Muscle layer of duodenum (tissue), 2 donors: ENCODE data around the gene RASA3.
"Not testable (repeated sequence)": the region's sequence is repeated elsewhere in the genome, so short reads cannot be mapped to it uniquely, and the experiment has no call there.

ENCODE experiments used
- H3K27ac ChIP-seq: one replicate; pipeline ENCODE4 v1.7.0; 2013; ENCODE audit warnings: mild to moderate bottlenecking, low read length
- H3K27me3 ChIP-seq: one replicate; pipeline ENCODE4 v1.7.0; 2013; ENCODE audit warnings: low read depth, mild to moderate bottlenecking, control low read depth, low read length
- H3K36me3 ChIP-seq, 2 donors: one replicate each; pipeline ENCODE4 v1.7.0; 2013; ENCODE audit warnings: low read length in 2 of 2, control low read depth in 1 of 2, mild to moderate bottlenecking in 1 of 2; ENCODE audit not compliant: insufficient read depth in 2 of 2, control insufficient read depth in 1 of 2
- H3K4me1 ChIP-seq, 2 donors: one replicate each; pipeline ENCODE4 v1.7.0; 2013; ENCODE audit warnings: low read length in 2 of 2, mild to moderate bottlenecking in 2 of 2, control low read depth in 1 of 2, moderate library complexity in 1 of 2; ENCODE audit not compliant: insufficient read depth in 2 of 2, control insufficient read depth in 1 of 2
- H3K4me3 ChIP-seq, 2 donors: one replicate each; pipeline ENCODE4 v1.7.0; 2013; ENCODE audit warnings: low read length in 2 of 2, low read depth in 1 of 2, mild to moderate bottlenecking in 1 of 2
- H3K9me3 ChIP-seq, 2 donors: one replicate each; pipeline ENCODE4 v1.7.0; 2013; ENCODE audit warnings: low read length in 2 of 2, control low read depth in 1 of 2, mild to moderate bottlenecking in 1 of 2; ENCODE audit not compliant: control insufficient read depth in 1 of 2
- donor health status: healthy.

The RASA3 gene, protein sequence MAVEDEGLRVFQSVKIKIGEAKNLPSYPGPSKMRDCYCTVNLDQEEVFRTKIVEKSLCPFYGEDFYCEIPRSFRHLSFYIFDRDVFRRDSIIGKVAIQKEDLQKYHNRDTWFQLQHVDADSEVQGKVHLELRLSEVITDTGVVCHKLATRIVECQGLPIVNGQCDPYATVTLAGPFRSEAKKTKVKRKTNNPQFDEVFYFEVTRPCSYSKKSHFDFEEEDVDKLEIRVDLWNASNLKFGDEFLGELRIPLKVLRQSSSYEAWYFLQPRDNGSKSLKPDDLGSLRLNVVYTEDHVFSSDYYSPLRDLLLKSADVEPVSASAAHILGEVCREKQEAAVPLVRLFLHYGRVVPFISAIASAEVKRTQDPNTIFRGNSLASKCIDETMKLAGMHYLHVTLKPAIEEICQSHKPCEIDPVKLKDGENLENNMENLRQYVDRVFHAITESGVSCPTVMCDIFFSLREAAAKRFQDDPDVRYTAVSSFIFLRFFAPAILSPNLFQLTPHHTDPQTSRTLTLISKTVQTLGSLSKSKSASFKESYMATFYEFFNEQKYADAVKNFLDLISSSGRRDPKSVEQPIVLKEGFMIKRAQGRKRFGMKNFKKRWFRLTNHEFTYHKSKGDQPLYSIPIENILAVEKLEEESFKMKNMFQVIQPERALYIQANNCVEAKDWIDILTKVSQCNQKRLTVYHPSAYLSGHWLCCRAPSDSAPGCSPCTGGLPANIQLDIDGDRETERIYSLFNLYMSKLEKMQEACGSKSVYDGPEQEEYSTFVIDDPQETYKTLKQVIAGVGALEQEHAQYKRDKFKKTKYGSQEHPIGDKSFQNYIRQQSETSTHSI

DNA sequence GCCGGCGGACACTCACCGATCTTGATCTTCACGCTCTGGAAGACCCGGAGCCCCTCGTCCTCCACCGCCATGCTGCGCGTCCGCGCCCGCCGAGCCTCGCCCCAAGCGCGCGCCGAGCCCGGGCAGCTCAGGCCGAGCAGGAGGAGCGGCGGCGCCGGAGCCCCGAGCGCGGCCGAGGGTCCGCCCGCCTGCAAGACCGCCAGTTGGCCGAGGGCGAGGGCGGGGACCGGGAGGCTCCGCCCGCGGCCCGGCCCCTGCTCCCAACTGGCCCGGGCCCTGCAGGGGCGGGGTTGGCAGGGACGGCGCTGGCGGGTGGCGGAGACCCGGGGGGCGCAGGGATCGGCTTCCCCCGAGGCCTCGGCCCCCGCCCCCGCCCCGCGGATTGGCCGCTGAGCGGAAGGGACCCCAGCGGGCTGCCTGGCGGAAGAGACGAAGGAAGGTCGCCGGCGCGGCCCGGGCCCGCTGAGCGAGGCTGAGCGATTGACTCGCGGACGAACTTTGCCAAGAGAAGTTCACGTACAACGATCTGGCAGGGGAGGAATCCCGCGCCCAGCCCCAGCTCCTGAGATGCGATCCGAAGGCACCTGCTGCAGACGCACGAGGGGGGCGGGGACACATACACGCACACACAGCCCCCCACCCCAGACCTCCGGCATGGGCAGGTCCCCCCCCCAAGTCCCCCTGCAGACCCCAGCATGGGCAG lies at the start of gene RASA3:
Gene RASA3 (minus strand): TSS at position 205 of the 703 bp plus-strand sequence. CDS start 134 bp downstream, at position 71.
- Histone ChIP-seq H3K4me1 (peaks cover 0 to 28% of the 10 kb centered on the region in 2 donors), H3K27me3 (no peaks in the 10 kb centered on the region), H3K27ac (peak within 1 kb of the TSS; percentile 86), H3K4me3 (peak within 1 kb of the TSS; percentile 75 to 98), H3K36me3 (no peaks in the 10 kb centered on the region), H3K9me3 (no peaks in the 10 kb centered on the region)

DNA sequence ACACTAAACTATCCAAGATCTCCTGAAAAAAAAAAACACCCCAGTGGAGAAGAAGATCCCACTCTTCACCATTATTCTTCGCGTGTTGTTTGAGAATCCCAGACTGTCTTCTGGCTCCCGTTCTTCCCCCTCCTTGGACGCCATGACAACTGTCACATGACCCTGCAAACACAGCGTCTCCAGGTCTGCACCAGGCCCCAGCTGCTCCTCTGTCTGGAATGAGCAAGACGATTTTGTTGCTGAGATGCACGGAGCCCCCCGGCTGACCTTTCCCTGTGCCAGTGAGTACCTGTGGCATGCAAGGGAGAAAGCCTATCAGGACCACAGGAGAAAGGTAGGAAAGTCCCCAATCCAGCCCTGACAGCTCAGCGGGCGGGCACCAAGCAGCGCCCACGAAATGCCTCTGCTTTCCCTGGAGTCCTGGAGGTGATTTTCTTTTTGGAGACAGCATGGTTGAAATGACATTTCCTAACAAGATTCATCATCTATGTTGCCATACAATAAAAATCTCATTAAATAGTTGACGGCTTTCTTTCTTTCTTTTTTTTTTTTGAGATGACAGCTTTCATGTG lies 46.8 kb upstream of the RASA3 start, which contains the start of gene CFAP97D2:
Gene CFAP97D2 (plus strand): TSS at position 171 of the 572 bp plus-strand sequence. CDS start 74 bp downstream, at position 245.
- Histone ChIP-seq H3K27me3 (no peaks in the 10 kb centered on the region), H3K4me1 (peaks cover 0 to 7% of the 10 kb centered on the region in 2 donors), H3K4me3 (no peak within 1 kb of the TSS), H3K9me3 (peaks cover 0 to 2% of the 10 kb centered on the region in 2 donors), H3K36me3 (no peaks in the 10 kb centered on the region), H3K27ac (no peak within 1 kb of the TSS)

DNA sequence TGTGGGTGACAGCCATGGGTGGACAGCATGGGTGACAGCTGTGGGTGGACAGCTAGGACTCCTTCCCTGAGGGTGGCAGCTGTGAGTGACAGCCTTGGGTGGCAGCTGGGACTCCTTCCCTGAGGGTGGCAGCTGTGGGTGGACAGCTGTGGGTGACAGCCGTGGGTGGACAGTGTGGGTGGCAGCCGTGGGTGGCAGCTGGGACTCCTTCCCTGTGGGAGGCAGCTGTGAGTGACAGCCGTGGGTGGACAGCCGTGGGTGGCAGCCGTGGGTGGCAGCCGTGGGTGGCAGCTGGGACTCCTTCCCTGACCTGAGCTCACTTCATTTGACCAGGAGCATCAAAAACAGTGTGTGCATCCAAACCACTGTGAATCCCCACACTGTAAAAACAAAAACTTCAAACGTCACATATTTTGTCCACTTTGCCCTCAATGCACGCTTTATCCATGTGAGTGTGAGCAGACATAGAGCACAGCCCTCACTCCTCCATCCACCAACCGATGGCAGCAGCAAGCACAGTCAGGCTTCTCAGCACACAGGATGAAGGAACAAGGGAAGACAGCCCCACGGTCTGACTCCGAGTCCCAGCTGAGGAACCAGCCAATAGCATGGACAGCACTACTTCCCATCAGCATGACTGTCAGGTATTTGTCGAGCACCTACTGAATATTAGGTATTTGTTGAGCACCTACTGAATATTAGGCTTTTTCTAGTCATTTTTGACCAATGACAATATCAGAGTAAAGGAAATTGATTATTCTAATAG lies 45.0 kb upstream of the RASA3 start:
- no peaks in the 10 kb centered on the region for H3K36me3 ChIP-seq
- H3K27ac ChIP-seq = no peak overlapping the region
- H3K9me3 ChIP-seq = peaks cover 8 to 14% of the 10 kb centered on the region in 2 donors
- H3K4me1 ChIP-seq = peaks cover 0 to 7% of the 10 kb centered on the region in 2 donors
- H3K4me3 ChIP-seq = no peak overlapping the region
- no peaks in the 10 kb centered on the region for H3K27me3 ChIP-seq

DNA sequence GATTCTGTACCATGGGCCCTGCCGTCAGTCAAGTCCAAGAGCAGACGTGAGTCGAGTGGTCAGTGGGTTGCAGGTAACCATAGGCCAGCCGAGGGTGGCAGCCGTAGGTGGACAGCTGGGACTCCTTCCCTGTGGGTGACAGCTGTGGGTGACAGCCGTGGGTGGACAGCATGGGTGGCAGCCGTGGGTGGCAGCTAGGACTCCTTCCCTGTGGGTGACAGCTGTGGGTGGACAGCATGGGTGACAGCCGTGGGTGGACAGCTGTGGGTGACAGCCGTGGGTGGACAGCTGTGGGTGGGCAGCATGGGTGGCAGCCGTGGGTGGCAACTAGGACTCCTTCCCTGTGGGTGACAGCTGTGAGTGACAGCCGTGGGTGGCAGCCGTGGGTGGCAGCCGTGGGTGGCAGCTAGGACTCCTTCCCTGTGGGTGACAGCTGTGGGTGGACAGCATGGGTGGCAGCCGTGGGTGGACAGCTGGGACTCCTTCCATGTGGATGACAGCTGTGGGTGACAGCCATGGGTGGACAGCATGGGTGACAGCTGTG lies 44.0 kb upstream of the RASA3 start:
- not testable (repeated sequence) for H3K27me3 ChIP-seq, H3K4me1 ChIP-seq, H3K27ac ChIP-seq, H3K36me3 ChIP-seq, H3K4me3 ChIP-seq
- H3K9me3 ChIP-seq = peaks cover 8 to 21% of the 10 kb centered on the region in 2 donors

DNA sequence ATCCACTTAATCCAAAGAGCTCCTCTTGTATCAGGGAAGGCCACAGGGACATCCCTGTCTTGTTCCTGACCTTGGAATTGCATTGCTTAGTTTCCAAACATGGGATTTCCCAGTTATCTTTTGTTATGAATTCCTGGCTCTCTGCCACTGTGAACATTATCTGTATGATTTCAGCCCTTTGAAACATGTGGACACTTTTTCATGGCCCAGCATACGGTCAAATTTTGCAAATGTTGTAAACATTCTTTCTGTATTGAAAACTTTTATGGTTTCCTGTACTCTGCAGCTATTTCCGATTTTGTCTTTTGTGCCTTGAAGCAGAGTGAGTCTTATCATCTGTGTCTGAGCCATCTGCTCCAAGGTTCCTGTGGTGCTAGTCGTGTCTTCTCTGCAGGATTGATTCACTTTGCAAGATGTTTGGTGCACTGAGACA lies 42.1 kb upstream of the RASA3 start:
- H3K27ac ChIP-seq = no peak overlapping the region
- H3K4me3 ChIP-seq = no peak overlapping the region
- H3K9me3 ChIP-seq = peaks cover 8 to 21% of the 10 kb centered on the region in 2 donors
- H3K36me3 ChIP-seq = no peaks in the 10 kb centered on the region
- H3K27me3 ChIP-seq = no peaks in the 10 kb centered on the region
- H3K4me1 ChIP-seq = peaks cover 0 to 7% of the 10 kb centered on the region in 2 donors

DNA sequence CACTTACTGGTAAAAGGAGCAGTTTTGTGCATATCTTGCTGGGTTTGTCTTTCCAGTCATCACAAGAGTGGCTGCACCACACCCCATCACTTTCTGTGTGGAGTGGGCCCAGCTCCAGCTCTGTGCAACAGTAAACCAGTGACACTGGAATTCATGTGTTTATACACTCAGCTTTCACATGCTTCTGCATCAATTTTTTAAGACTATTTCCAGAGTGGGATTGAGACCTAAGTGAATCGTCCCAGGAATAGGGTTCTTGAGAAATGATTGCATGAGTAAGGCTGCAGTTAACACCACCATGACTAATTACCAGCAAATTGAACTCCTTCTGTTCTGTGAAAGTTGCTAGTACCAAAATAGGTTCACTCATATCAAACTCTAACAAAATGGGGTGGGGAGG lies 41.3 kb upstream of the RASA3 start:
- Histone ChIP-seq H3K4me1 (peaks cover 0 to under 1% of the 10 kb centered on the region in 2 donors), H3K36me3 (no peaks in the 10 kb centered on the region), H3K27me3 (no peaks in the 10 kb centered on the region), H3K27ac (no peak overlapping the region), H3K4me3 (no peak overlapping the region), H3K9me3 (peaks cover 8 to 21% of the 10 kb centered on the region in 2 donors)

DNA sequence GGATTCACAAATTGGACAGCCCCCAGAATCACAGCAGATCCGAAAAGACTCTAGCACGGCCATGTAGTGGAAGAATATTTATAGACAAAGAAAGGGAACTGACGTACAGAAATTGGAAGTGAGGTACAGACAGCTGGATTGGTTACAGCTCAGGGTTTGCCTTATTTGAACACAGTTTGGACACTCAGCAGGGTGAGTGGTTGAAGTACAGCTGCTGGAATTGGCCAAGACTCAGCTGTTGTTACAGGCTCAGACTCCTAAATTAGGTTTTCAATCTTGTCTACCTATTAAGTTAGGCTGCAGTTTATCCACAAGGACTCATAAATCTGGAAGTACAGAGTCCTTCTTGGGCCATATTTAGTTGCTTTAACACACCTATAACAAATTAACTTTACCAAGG lies 40.8 kb upstream of the RASA3 start:
- H3K4me1 ChIP-seq = no peaks in the 10 kb centered on the region

DNA sequence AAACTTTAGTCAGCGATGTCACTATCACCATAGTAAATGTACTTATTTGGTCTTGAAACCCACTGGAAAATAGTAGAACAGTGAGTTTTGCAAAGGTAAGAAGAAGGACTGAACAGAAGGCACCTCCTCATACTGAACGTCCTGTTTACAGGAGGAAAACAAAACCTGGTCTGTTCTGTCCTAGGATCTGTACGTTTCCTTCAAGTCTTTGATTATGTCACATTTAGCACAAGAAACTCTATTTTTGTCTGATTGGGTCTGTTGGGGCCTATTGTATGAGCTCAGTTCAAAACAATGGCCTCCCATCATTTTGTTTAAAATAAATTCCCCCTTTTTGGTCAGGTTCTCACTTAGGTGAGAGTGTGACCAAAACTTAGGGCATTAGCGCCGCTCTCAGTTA lies 35.5 kb upstream of the RASA3 start:
- no peaks in the 10 kb centered on the region for H3K27me3 ChIP-seq
- H3K9me3 ChIP-seq = peaks cover 0 to 8% of the 10 kb centered on the region in 2 donors
- H3K4me3 ChIP-seq = no peak overlapping the region
- H3K36me3 ChIP-seq = no peaks in the 10 kb centered on the region
- no peak overlapping the region for H3K27ac ChIP-seq
- H3K4me1 ChIP-seq = peaks cover 0 to 12% of the 10 kb centered on the region in 2 donors

More for the DNA sequence above, 40.8 kb upstream of the RASA3 start:
- H3K36me3 ChIP-seq = no peaks in the 10 kb centered on the region
- H3K4me3 ChIP-seq = no peak overlapping the region
- no peaks in the 10 kb centered on the region for H3K27me3 ChIP-seq
- H3K27ac ChIP-seq = no peak overlapping the region
- peaks cover 8 to 21% of the 10 kb centered on the region in 2 donors for H3K9me3 ChIP-seq

DNA sequence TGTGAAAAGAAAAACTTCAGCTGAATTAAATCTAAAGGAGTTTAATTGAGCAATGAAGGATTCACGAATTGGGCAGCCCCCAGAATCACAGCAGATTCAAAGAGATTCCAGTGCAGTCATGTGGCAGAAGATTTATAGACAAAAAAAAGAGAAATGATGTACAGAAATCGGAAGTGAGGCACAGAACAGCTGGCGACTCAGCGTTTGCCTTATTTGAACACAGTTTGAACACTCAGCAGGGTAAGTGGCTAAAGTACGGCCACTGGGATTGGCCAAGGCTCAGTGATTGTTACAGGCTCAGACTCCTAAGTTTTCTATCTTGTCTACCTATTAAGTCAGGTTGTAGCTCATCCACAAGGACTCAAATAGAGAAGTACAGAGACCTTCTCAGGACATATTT lies 35.0 kb upstream of the RASA3 start:
- peaks cover 0 to 7% of the 10 kb centered on the region in 2 donors for H3K9me3 ChIP-seq
- H3K27ac ChIP-seq = no peak overlapping the region

More for the DNA sequence above, 35.0 kb upstream of the RASA3 start:
- Histone ChIP-seq H3K4me3 (no peak overlapping the region), H3K27me3 (no peaks in the 10 kb centered on the region), H3K36me3 (no peaks in the 10 kb centered on the region), H3K4me1 (peaks cover 0 to 14% of the 10 kb centered on the region in 2 donors)
